Adipose tissue (tissue), 3 donors: ENCODE measurements around the gene ITGB2. TPM values are rescaled to one million over a fixed set of nuclear protein-coding genes. Genes with fewer than 3 reads are reported as not detected.

Source experiments
- H3K27ac ChIP-seq: one replicate; pipeline ENCODE4 v1.5.1; 2013; ENCODE audit warnings: low read depth, low read length
- WGBS, 3 donors: extraction: QIAGEN DNeasy Blood & Tissue Kit; methylation state at CpG; one replicate each; pipeline ENCODE4 v1.1.7; 2013; 5-methylcytosine and 5-hydroxymethylcytosine counted together
- polyA plus RNA-seq, 3 donors: library from polyadenylated mRNA; stranded (reverse); fragments of 200-250 nt; gene quantifications; one replicate each; pipeline ENCODE4 v1.2.3, GENCODE V29; 2013
- donor health status: healthy with polysubstance abuse.
- donor health status: Bipolar disorder and iron deficiency.
- donor health status: healthy.

Gene ITGB2
- polyA plus RNA-seq, 3 donors = 9.5 to 81.7 (median 32.5) TPM

DNA sequence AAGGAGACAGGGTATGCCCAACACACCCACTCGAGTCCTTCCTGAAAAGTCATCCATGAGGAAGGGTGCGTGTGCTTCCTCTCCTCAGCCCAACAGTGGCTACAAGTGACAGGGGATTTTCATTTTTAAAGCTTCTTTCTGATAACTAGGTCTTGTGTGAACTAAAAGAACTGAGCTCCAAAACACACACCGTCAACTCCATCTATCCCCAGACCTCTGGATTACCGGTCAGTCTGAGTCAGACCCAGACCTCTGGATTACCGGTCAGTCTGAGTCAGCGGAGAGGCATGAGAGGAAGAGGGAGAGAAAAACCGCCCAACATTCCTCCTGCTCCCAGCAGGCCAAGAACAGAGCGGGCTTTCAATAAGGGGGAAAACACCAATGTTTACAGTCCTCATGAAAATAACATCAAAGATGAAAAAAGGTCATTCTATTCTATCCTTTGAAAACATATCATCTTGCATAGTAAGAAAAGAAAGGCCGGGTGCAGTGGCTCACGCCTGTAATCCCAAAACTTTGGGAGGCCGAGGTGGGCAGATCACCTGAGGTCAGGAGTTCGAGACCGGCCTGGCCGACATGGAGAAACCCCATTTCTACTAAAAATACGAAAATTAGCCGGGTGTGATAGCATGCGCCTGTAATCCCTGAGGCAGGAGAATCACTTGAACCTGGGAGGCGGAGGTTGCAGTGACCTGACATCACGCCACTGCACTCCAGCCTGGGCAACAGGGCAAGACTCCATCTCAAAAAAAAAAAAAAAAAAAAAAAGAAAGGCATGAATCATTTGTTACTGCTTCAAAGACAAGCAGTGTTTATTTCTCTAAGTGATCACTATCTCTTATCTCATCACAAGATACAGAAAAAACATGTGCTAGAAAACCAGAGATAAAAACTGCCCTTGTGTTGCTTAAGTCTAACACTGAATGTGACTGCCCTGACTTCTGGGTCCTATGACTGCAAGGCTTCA lies 50.6 kb downstream of the ITGB2 start:
- 55 to 77% (median 60%) methylated on average over 19 of the region's 19 CpGs for WGBS, 3 donors

GRCh38 chr21:44868707-44869106 lies 52.0 kb downstream of the ITGB2 start:
- 82 to 93% (median 86%) methylated on average over 7 of the region's 7 CpGs for WGBS, 3 donors
- no peak overlapping the region for H3K27ac ChIP-seq

More for the DNA sequence above, 50.6 kb downstream of the ITGB2 start:
- H3K27ac ChIP-seq = peak overlapping the region; percentile 51

DNA sequence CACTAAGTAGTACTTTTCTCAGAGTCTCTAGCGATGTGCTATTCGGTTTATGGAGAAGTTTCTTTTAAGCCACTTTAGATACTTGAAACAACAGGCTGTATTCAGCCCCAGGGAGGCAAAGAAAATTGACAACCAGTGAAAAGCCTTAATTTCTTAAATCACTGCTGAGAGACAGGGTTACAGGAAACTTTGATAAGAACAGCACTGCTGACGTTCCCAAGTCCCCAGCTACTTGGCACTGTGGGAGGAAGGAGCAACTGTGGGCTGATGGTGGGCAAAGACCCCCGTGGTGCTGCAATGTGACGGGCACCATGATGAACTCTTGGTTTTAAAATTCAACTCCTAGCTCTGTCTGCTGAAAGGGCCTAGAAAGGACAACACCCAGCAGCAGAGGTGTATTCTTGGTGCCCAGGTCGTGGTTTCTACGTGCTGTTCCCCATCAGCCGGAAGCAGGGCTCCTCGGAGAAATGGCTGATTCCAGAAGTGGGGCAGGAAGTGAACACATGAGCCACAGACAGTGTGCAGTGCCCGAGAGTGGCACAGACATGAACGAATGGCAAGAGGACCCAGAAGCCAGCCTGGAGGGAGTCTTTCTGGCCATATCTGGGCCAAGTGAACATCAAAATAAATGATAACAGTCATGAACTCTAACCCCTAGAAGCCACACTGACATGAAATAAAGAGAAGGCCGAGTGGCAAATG lies 52.5 kb downstream of the ITGB2 start:
- no peak overlapping the region for H3K27ac ChIP-seq
- WGBS, 3 donors = 57 to 80% (median 57%) methylated on average over 12 of the region's 12 CpGs

DNA sequence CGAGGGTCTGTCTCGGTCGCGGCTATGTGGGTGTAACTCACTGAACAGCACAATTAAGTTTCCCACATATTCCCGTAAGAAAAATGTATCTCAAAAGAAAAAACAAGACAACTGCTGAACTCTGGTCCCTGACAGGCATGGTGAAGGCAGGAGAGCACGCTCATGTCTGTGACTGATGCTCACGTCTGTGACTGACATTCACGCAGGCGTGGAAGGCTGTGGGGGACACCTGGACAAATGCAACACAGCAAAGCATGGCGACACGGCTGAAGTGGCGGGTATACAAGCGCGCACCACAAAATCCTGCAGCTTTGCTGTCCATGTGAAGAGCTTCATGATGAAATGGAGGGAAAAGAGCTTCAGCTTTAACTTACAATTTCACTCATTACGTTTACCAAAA lies 53.2 kb downstream of the ITGB2 start:
- 87 to 92% (median 88%) methylated on average over 15 of the region's 15 CpGs for WGBS, 3 donors

DNA sequence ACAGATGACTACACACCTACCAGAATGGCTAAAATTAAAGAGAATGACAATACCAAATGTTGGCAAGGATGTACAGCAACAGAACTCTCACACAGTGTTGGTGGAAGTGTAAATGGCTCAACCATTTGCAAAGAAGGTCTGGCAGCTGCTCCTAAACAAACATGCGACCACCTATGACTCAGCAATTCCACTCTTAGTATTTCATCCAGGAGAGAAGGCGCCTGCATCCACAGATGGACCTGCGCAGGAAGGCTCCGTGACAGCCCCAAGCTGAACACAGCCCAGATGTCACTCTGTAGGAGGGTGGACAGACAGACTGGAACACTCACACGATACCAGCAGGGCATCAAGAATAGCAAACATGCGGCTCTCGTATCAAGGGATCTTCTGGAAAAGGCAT lies 53.9 kb downstream of the ITGB2 start:
- WGBS, 3 donors = 69 to 70% (median 70%) methylated on average over 7 of the region's 7 CpGs
- H3K27ac ChIP-seq = no peak overlapping the region

More for the DNA sequence above, 53.2 kb downstream of the ITGB2 start:
- no peak overlapping the region for H3K27ac ChIP-seq

- H3K27ac ChIP-seq = no peak overlapping the region
- WGBS, 3 donors = 49 to 78% (median 50%) methylated on average over 12 of the region's 12 CpGs
Observed at GRCh38 chr21:44865561-44866280, 55.0 kb downstream of the ITGB2 start.

DNA sequence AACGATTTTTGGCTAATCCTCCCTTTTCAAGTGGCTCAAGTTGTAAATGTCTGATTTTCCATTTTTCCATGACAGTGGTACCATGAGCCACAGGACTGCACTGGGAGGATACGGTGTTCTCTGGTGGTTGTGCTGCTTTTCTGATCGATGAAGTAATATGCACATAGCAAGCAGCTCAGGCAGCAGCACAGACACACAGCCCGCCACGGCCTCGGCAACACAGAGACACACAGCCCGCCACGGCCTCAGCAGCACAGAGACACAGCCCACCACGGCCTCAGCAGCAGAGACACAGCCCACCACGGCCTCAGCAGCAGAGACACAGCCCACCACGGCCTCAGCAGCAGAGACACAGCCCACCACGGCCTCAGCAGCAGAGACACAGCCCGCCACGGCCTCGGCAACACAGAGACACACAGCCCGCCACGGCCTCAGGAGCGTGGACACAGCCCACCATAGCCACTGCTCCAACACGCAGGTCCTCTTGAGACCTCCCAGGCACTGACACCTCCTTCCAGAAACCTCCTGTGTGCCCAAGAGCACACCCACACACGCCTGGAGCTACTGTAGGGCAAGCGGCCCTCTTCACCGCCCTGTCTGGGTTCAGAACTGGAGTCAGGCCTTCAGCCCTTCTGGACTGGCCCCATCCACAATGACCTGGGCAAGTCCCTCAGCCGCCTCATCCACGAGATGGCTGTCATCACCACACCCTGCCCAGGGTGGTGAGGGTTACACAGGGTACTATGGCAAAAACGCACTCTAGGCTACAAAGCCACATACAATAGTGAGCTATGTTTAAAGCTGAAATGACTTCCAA lies 57.6 kb downstream of the ITGB2 start:
- 79 to 88% (median 88%) methylated on average over 22 to 25 of the region's 25 CpGs for WGBS, 3 donors
- no peak overlapping the region for H3K27ac ChIP-seq

GRCh38 chr21:44858791-44859190 lies 61.9 kb downstream of the ITGB2 start:
- no peak overlapping the region for H3K27ac ChIP-seq
- 62 to 84% (median 72%) methylated on average over 10 of the region's 10 CpGs for WGBS, 3 donors

- no peak overlapping the region for H3K27ac ChIP-seq
- WGBS, 3 donors = 69 to 83% (median 74%) methylated on average over 15 of the region's 15 CpGs
Observed at GRCh38 chr21:44858291-44858690, 62.4 kb downstream of the ITGB2 start.

- 89 to 93% (median 93%) methylated on average over 16 of the region's 16 CpGs for WGBS, 3 donors
- no peak overlapping the region for H3K27ac ChIP-seq
Observed at GRCh38 chr21:44857127-44857892, 63.4 kb downstream of the ITGB2 start.

- 91 to 95% (median 92%) methylated on average over 17 of the region's 17 CpGs for WGBS, 3 donors
- no peak overlapping the region for H3K27ac ChIP-seq
Observed at GRCh38 chr21:44856131-44856530, 64.6 kb downstream of the ITGB2 start.

GRCh38 chr21:44855572-44855971 lies 65.1 kb downstream of the ITGB2 start:
- no peak overlapping the region for H3K27ac ChIP-seq

DNA sequence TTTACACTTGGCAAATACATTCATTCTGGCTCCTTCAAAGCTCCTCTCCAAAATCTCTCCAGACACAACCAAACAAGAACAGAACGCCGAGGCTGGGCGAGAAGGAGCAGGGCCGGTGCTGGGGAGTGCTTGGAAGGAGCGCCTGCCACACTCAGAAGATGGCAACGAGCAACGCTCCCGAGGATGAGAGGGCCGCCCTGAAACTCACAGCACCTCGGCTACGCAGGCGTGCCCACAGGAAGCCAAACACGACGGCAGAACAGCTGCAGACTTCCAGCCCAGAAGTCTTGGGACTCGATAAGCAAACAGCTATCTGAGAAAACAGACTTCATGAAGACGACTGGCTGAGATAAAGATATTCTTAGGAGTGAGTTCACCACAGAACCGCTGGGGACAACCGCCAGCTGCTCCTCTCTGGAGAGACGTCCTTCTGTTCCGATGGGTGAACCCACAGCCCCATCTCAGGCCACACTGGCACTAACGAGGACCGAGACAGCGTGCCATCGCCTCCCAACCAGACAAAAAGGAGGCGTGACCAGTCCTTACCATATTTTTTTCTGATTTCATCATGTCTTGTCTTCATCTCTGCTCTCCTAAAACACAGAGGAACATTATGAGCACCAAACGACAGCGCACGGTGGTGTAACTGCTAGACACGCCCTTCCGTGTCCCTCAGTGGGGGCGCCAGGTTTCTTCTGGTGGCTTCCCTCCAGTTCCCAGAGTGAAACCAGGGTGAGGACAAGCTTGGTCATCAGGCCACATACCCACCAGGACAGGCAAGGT lies 65.8 kb downstream of the ITGB2 start:
- H3K27ac ChIP-seq = no peak overlapping the region

More at GRCh38 chr21:44855572-44855971, 65.1 kb downstream of the ITGB2 start:
- WGBS, 3 donors = 91 to 97% (median 92%) methylated on average over 14 of the region's 14 CpGs

GRCh38 chr21:44854391-44854663 lies 66.4 kb downstream of the ITGB2 start:
- 65 to 91% (median 78%) methylated on average over 14 of the region's 14 CpGs for WGBS, 3 donors
- no peak overlapping the region for H3K27ac ChIP-seq

More for the DNA sequence above, 65.8 kb downstream of the ITGB2 start:
- WGBS, 3 donors = 65 to 83% (median 74%) methylated on average over 31 of the region's 31 CpGs

- no peak overlapping the region for H3K27ac ChIP-seq
- 88 to 89% (median 89%) methylated on average over 34 of the region's 34 CpGs for WGBS, 3 donors
Observed at GRCh38 chr21:44853601-44854390, 66.9 kb downstream of the ITGB2 start.
